ENCODE results near the gene EZR. TPM values are rescaled to one million over a fixed set of nuclear protein-coding genes. Genes with fewer than 3 reads are reported as not detected.

The EZR gene
- total RNA-seq, 6 experiments from 2014 or later: 118 to 183 (median 178) TPM

DNA sequence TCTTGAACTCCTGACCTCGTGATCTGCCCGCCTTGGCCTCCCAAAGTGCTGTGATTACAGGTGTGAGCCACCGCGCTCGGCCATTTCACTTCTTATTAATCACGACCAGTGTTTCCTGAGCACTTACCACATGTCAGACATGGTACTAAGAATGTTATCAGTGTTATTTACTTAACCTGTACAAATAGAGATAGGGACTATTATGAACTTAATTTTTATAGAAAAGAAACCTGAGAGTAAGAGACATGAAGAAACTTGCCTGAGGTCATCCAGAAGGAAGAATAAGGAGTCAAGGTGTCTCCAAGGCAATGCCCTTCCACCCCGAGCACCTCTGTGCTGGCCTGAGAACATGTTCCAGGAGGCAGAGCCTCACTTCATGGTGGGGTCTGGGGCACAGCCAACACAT is 29.3 kb upstream of the EZR start:
- no peak for DNase-seq
- TF ChIP-seq, protein P1, sequence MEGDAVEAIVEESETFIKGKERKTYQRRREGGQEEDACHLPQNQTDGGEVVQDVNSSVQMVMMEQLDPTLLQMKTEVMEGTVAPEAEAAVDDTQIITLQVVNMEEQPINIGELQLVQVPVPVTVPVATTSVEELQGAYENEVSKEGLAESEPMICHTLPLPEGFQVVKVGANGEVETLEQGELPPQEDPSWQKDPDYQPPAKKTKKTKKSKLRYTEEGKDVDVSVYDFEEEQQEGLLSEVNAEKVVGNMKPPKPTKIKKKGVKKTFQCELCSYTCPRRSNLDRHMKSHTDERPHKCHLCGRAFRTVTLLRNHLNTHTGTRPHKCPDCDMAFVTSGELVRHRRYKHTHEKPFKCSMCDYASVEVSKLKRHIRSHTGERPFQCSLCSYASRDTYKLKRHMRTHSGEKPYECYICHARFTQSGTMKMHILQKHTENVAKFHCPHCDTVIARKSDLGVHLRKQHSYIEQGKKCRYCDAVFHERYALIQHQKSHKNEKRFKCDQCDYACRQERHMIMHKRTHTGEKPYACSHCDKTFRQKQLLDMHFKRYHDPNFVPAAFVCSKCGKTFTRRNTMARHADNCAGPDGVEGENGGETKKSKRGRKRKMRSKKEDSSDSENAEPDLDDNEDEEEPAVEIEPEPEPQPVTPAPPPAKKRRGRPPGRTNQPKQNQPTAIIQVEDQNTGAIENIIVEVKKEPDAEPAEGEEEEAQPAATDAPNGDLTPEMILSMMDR (IDR thresholded peaks at IDR 0.05): no peak
- Mint-ChIP-seq H3K36me3 (ENCODE audit: low read depth) (no peaks in the 10 kb centered on the region), H3K9me3 (no peaks in the 10 kb centered on the region), H3K4me3 (no peak overlapping the region), H3K27me3 (ENCODE audit: insufficient read depth) (no peaks in the 10 kb centered on the region; the same call in 1 of the 2 replicates), H3K4me1 (ENCODE audit: low read depth) (peaks cover 21% of the 10 kb centered on the region), H3K27ac (no peak overlapping the region; the same call in none of the 2 replicates)

DNA sequence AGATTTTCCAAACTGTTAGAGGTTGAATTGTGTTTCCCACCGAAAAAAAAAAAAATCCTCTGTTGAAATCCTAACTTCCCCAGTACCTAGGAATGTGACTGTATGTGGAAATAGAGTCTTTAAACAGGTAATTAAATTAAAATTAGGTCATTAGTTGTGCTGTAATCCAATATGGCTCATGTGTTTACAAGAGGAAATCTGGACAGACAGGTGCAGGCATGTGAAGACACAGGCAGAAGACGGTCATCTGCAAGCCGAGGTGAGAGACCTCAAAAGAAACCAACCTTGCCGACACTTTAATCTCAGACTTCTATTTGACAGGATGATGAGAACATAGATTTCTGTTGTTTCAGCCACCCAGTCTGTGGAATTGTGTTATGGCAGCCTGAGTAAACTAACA is 28.6 kb upstream of the EZR start:
- TF ChIP-seq, protein P1 (IDR thresholded peaks at IDR 0.05): no peak
- no peak for DNase-seq
- Mint-ChIP-seq H3K4me1 (ENCODE audit: low read depth) (peaks cover 21% of the 10 kb centered on the region), H3K9me3 (no peaks in the 10 kb centered on the region), H3K4me3 (no peak overlapping the region), H3K36me3 (ENCODE audit: low read depth) (no peaks in the 10 kb centered on the region), H3K27ac (no peak overlapping the region), H3K27me3 (ENCODE audit: insufficient read depth) (no peaks in the 10 kb centered on the region; the same call in 1 of the 2 replicates)

DNA sequence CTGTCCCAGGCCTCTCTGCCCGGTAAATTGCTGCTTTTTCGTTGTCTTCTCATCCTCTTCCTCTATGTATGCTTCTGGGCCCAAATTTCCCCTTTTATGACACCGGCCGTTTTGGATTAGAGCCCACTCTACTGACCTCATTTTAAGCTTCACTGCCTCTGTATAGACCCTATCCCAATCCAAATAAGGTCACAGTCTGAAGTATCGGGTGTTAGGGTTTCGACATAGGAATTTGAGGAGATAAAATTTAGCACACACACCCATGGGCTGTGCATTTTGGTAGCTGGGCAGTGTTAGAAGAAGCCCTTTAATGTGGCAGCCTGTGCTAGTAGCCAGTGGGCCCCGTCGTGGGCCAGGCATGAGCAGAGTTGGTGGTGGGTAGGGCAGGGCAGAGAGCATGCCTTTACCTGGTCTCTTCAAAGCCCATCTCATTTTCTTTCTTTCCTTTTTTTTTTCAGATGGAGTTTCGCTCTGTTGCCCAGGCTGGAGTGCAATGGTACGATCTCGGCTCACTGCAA is 27.9 kb upstream of the EZR start:
- DNase-seq: no peak
- H3K27ac Mint-ChIP-seq: no peak overlapping the region
- TF ChIP-seq, protein P1 (IDR thresholded peaks at IDR 0.05): no peak
- H3K4me3 Mint-ChIP-seq: no peak overlapping the region
- no peaks in the 10 kb centered on the region for H3K36me3 Mint-ChIP-seq (ENCODE audit: low read depth)
- no peaks in the 10 kb centered on the region for H3K9me3 Mint-ChIP-seq
- H3K4me1 Mint-ChIP-seq (ENCODE audit: low read depth): peaks cover 21% of the 10 kb centered on the region
- no peaks in the 10 kb centered on the region; the same call in 1 of the 2 replicates for H3K27me3 Mint-ChIP-seq (ENCODE audit: insufficient read depth)

DNA sequence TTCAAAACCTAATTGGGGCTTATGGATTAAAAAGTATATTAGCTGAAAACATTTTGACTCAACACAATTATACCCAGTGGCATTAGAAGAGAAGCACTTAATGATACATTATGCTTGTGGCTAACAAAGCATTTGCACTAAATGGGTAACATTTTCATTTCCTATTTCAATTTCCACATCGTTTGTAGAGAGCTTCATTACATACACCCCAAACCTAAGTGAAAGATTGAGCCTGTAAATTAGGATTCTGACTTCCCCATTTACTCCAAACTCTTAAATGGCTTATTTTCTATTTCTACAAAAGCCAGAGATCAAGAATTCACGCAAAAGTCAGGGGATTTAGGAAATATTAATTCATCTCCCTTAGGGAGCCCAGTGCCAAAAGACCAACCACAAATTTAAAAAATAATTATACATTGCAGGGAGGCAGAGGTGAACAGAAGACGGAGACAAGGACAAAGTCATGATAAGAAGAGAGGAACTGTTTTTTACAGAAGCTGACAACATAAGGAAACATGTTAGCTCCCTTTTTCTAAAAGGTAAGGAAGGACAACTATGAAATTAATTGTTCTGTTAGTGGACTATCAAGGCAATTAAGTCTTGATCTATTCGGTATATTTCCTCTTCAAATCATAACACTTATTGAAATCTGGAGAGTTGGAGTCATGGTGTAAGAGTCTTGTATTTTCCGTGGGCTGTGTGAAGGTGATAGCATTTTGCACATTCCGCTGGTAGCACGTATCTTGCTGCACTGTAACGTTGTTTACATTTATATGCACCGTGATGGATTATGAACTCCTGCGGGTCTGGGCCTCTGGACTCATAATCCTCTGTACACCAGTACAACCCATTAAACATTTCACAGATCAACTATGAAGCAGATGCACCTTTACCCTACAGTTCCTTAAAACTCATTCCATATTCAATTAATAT is 24.8 kb upstream of the EZR start:
- Mint-ChIP-seq H3K27ac (no peak overlapping the region), H3K4me1 (ENCODE audit: low read depth) (peaks cover 2% of the 10 kb centered on the region), H3K36me3 (ENCODE audit: low read depth) (peaks cover 3% of the 10 kb centered on the region; the same call in 1 of the 2 replicates), H3K9me3 (no peaks in the 10 kb centered on the region), H3K4me3 (no peak overlapping the region), H3K27me3 (ENCODE audit: insufficient read depth) (no peaks in the 10 kb centered on the region; the same call in 1 of the 2 replicates)
- no peak for DNase-seq
- TF ChIP-seq, protein P1 (IDR thresholded peaks at IDR 0.05): no peak

- Mint-ChIP-seq H3K4me3 (no peak overlapping the region), H3K4me1 (ENCODE audit: low read depth) (peaks cover 7% of the 10 kb centered on the region; the same call in 1 of the 2 replicates), H3K27ac (no peak overlapping the region), H3K36me3 (ENCODE audit: low read depth) (peaks cover 3% of the 10 kb centered on the region; the same call in 1 of the 2 replicates), H3K27me3 (ENCODE audit: insufficient read depth) (no peaks in the 10 kb centered on the region), H3K9me3 (no peaks in the 10 kb centered on the region)
- no peak for DNase-seq
- TF ChIP-seq, protein P1 (IDR thresholded peaks at IDR 0.05): no peak
These were observed 22.2 kb upstream of the EZR start for GRCh38 chr6:158841358-158841757.
